MM.1S (cell line): ENCODE data around the gene PSTPIP1.

Experiments
- CTCF ChIP-seq: fragments of 300-600 bp; sonication (generic); IDR thresholded peaks from 2 replicates; pipeline ENCODE4 v1.5.1; 2016; ENCODE audit warnings: antibody characterized with exemption, low read length, mixed read lengths
- EZH2phosphoT487 ChIP-seq: fragments of 300-600 bp; sonication (generic); IDR thresholded peaks from 2 replicates; pipeline ENCODE4 v1.6.1; 2018; ENCODE audit warnings: antibody characterized with exemption, low read length

GRCh38 chr15:77035999-77036471, 41.1 kb downstream of the PSTPIP1 start:
- TF ChIP-seq CTCF (no peak), EZH2phosphoT487 (no peak)
